WTC11 (cell line): ENCODE results near the gene CENPF. TPM values are rescaled to one million over a fixed set of nuclear protein-coding genes. Genes with fewer than 3 reads are reported as not detected.

Experiments
- ATAC-seq: fragments of 200-7000 bp; cut with Tn5 transposase; 2 replicates; pipeline ENCODE4 v1.10.0; 2021; ENCODE audit warnings: mild to moderate bottlenecking, moderate library complexity
- CTCF ChIA-PET: fragments of 300-600 bp; sonication (Branson Sonifier 250); formaldehyde crosslinking; loops from one replicate; lab custom pipeline; 2021; ENCODE audit warnings: antibody characterized with exemption; lab: Charles Lee
- POLR2A ChIA-PET: fragments of 350-600 bp; sonication (Branson Sonifier 250); formaldehyde crosslinking; loops from one replicate; lab custom pipeline; 2021; ENCODE audit warnings: antibody characterized with exemption; lab: Charles Lee
- DNase-seq: peaks from one replicate; pipeline ENCODE4 v3.0.0; 2021; ENCODE audit warnings: low spot score
- H3K27ac Mint-ChIP-seq: 2 replicates; pipeline ENCODE4 v1.8.0; 2021; ENCODE audit warnings: mixed read lengths
- H3K27me3 Mint-ChIP-seq: 2 replicates; pipeline ENCODE4 v1.8.0; 2021; ENCODE audit warnings: low read depth, mild to moderate bottlenecking, moderate library complexity, mixed read lengths
- H3K36me3 Mint-ChIP-seq: 2 replicates; pipeline ENCODE4 v1.8.0; 2021; ENCODE audit warnings: mixed read lengths
- H3K4me1 Mint-ChIP-seq: 2 replicates; pipeline ENCODE4 v1.8.0; 2022; ENCODE audit warnings: mixed read lengths
- H3K4me3 Mint-ChIP-seq: 2 replicates; pipeline ENCODE4 v1.8.0; 2021; ENCODE audit warnings: mild to moderate bottlenecking, moderate library complexity, mixed read lengths
- H3K9me3 Mint-ChIP-seq: 2 replicates; pipeline ENCODE4 v1.8.0; 2021; ENCODE audit warnings: mixed read lengths
- CREM ChIP-seq: sonication (generic); formaldehyde crosslinking; IDR thresholded peaks from 2 replicates; pipeline ENCODE4 v1.8.1; 2022; ENCODE audit warnings: mild to moderate bottlenecking, missing genetic modification reagents, moderate library complexity
- ETV6 ChIP-seq: sonication (generic); formaldehyde crosslinking; IDR thresholded peaks from 2 replicates; pipeline ENCODE4 v1.8.1; 2022; ENCODE audit warnings: mild to moderate bottlenecking, missing genetic modification reagents
- FOXP1 ChIP-seq: sonication (generic); formaldehyde crosslinking; IDR thresholded peaks from 2 replicates; pipeline ENCODE4 v1.8.0; 2022; ENCODE audit warnings: missing genetic modification reagents, mild to moderate bottlenecking, moderate library complexity, borderline replicate concordance
- GABPB1 ChIP-seq: sonication (generic); formaldehyde crosslinking; IDR thresholded peaks from 2 replicates; pipeline ENCODE4 v1.8.1; 2023; ENCODE audit warnings: mild to moderate bottlenecking, missing genetic modification reagents
- GRHL2 ChIP-seq: fragments of 250-450 bp; sonication (Bioruptor Pico); IDR thresholded peaks from 2 replicates; pipeline ENCODE4 v1.8.0; 2022; ENCODE audit warnings: mild to moderate bottlenecking, moderate library complexity; ENCODE audit not compliant: insufficient replicate concordance, severe bottlenecking
- IRF2 ChIP-seq: sonication (generic); formaldehyde crosslinking; IDR thresholded peaks from 2 replicates; pipeline ENCODE4 v1.8.0; 2022; ENCODE audit warnings: low read depth, missing genetic modification reagents, borderline replicate concordance
- MXD4 ChIP-seq: fragments of 250-450 bp; sonication (Bioruptor Pico); IDR thresholded peaks from 2 replicates; pipeline ENCODE4 v1.8.0; 2021; ENCODE audit warnings: mild to moderate bottlenecking, moderate library complexity, borderline replicate concordance
- MYBL2 ChIP-seq: sonication (generic); formaldehyde crosslinking; IDR thresholded peaks from 2 replicates; pipeline ENCODE4 v1.8.1; 2023; ENCODE audit warnings: mild to moderate bottlenecking, moderate library complexity, missing genetic modification reagents
- NFE2L1 ChIP-seq: sonication (generic); formaldehyde crosslinking; IDR thresholded peaks from 2 replicates; pipeline ENCODE4 v1.8.1; 2023; ENCODE audit warnings: missing genetic modification reagents
- NR3C1 ChIP-seq: sonication (generic); formaldehyde crosslinking; conservative IDR thresholded peaks from 2 replicates; pipeline ENCODE4 v1.8.1; 2023; ENCODE audit warnings: low read depth, mild to moderate bottlenecking, missing genetic modification reagents
- SMAD3 ChIP-seq: sonication (generic); formaldehyde crosslinking; IDR thresholded peaks from 2 replicates; pipeline ENCODE4 v1.8.0; 2022; ENCODE audit warnings: missing genetic modification reagents, mild to moderate bottlenecking, borderline replicate concordance
- SP1 ChIP-seq: sonication (generic); formaldehyde crosslinking; conservative IDR thresholded peaks from 2 replicates; pipeline ENCODE4 v1.8.1; 2022; ENCODE audit warnings: missing genetic modification reagents
- ZNF232 ChIP-seq: sonication (generic); formaldehyde crosslinking; IDR thresholded peaks from 2 replicates; pipeline ENCODE4 v1.8.0; 2022; ENCODE audit warnings: mild to moderate bottlenecking, missing genetic modification reagents
- ZNF317 ChIP-seq: sonication (generic); formaldehyde crosslinking; IDR thresholded peaks from 2 replicates; pipeline ENCODE4 v1.8.1; 2023; ENCODE audit warnings: low read depth, mild to moderate bottlenecking, moderate library complexity, missing genetic modification reagents, borderline replicate concordance
- total RNA-seq: library from RNA; stranded (reverse); gene quantifications from 3 replicates; pipeline ENCODE4 v1.2.3, GENCODE V29; 2021
- TF ChIP-seq, protein P1 (sequence below): sonication (generic); formaldehyde crosslinking; IDR thresholded peaks from 2 replicates; pipeline ENCODE4 v1.8.0; 2022; ENCODE audit warnings: missing genetic modification reagents
- TF ChIP-seq, protein P2 (sequence below): sonication (generic); formaldehyde crosslinking; IDR thresholded peaks from 2 replicates; pipeline ENCODE4 v1.8.0; 2023; ENCODE audit warnings: mild to moderate bottlenecking, missing genetic modification reagents
- TF ChIP-seq, protein P3 (sequence below): sonication (generic); formaldehyde crosslinking; IDR thresholded peaks from 2 replicates; pipeline ENCODE4 v1.8.0; 2022; ENCODE audit warnings: mild to moderate bottlenecking, missing genetic modification reagents
- TF ChIP-seq, protein P4 (sequence below): sonication (generic); formaldehyde crosslinking; IDR thresholded peaks from 2 replicates; pipeline ENCODE4 v1.8.1; 2023; ENCODE audit warnings: mild to moderate bottlenecking, missing genetic modification reagents, moderate library complexity
- TF ChIP-seq, protein P5 (sequence below): sonication (generic); formaldehyde crosslinking; IDR thresholded peaks from 2 replicates; pipeline ENCODE4 v1.8.1; 2023; ENCODE audit warnings: mild to moderate bottlenecking, missing genetic modification reagents, borderline replicate concordance
- TF ChIP-seq, protein P6 (sequence below): fragments of 250-450 bp; sonication (Bioruptor Pico); IDR thresholded peaks from 2 replicates; pipeline ENCODE4 v1.8.0; 2021; ENCODE audit warnings: mild to moderate bottlenecking

CENPF gene
- total RNA-seq, 1 experiment from 2014 or later = 166 TPM

DNA sequence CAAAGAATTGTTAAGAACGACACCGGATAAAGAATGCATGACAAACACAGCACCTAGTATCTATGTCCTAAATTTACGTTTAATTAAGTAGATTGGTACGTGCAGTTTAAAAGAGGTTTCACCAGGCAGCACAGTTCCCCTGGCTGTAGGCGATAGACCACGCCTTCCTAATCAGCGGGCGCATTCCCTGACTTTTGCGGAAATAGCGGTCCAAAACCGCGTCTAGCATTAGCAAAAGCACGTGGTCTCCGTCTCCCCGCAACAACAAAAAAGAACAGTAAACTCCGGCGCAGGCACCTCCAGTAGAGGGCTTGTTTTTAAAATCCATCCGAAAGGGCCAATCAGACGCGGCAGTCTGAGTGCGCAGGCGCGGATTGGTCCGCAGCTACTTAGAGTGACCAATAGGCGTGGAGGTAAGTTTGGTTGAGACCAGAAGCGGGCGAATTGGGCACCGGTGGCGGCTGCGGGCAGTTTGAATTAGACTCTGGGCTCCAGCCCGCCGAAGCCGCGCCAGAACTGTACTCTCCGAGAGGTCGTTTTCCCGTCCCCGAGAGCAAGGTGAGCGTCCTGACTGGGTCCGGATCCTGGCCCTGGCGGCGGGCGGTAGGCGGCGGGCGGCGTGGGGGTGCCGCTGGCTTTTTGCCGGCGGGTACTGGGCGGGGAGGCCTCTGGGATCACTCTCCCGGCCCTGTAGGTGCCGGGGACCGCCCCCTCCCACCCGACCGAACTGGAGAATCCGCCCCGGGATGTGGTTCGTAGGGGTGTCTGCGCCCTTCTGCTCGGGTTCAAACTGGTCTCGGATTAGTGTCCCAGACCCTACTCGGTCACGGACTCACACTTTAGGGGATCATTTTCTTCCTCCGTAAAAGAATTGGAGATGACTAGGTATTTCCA, at the start of gene CENPF (continued):
- TF ChIP-seq, protein P1, sequence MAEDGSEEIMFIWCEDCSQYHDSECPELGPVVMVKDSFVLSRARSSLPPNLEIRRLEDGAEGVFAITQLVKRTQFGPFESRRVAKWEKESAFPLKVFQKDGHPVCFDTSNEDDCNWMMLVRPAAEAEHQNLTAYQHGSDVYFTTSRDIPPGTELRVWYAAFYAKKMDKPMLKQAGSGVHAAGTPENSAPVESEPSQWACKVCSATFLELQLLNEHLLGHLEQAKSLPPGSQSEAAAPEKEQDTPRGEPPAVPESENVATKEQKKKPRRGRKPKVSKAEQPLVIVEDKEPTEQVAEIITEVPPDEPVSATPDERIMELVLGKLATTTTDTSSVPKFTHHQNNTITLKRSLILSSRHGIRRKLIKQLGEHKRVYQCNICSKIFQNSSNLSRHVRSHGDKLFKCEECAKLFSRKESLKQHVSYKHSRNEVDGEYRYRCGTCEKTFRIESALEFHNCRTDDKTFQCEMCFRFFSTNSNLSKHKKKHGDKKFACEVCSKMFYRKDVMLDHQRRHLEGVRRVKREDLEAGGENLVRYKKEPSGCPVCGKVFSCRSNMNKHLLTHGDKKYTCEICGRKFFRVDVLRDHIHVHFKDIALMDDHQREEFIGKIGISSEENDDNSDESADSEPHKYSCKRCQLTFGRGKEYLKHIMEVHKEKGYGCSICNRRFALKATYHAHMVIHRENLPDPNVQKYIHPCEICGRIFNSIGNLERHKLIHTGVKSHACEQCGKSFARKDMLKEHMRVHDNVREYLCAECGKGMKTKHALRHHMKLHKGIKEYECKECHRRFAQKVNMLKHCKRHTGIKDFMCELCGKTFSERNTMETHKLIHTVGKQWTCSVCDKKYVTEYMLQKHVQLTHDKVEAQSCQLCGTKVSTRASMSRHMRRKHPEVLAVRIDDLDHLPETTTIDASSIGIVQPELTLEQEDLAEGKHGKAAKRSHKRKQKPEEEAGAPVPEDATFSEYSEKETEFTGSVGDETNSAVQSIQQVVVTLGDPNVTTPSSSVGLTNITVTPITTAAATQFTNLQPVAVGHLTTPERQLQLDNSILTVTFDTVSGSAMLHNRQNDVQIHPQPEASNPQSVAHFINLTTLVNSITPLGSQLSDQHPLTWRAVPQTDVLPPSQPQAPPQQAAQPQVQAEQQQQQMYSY (CRISPR knock-in tag) = no peak
- peak; percentile 66; the same call in 1 of the 2 replicates for TF ChIP-seq FOXP1 (CRISPR knock-in tag)
- peak; percentile 52 for TF ChIP-seq ZNF317 (CRISPR knock-in tag)
- TF ChIP-seq MXD4 (CRISPR knock-in tag) = no peak
- peak; percentile 82; the same call in 1 of the 2 replicates for TF ChIP-seq ZNF232 (CRISPR knock-in tag)
- TF ChIP-seq SMAD3 (CRISPR knock-in tag) = no peak
- TF ChIP-seq NFE2L1 (CRISPR knock-in tag) = no peak
- peak; percentile 65; the same call in 1 of the 2 replicates for TF ChIP-seq ETV6
- peak; percentile 41 for TF ChIP-seq SP1 (CRISPR knock-in tag)
- TF ChIP-seq MYBL2 (CRISPR knock-in tag) = peak; percentile 100
- TF ChIP-seq CREM = peak; percentile 75; the same call in 1 of the 2 replicates
- TF ChIP-seq, protein P2, sequence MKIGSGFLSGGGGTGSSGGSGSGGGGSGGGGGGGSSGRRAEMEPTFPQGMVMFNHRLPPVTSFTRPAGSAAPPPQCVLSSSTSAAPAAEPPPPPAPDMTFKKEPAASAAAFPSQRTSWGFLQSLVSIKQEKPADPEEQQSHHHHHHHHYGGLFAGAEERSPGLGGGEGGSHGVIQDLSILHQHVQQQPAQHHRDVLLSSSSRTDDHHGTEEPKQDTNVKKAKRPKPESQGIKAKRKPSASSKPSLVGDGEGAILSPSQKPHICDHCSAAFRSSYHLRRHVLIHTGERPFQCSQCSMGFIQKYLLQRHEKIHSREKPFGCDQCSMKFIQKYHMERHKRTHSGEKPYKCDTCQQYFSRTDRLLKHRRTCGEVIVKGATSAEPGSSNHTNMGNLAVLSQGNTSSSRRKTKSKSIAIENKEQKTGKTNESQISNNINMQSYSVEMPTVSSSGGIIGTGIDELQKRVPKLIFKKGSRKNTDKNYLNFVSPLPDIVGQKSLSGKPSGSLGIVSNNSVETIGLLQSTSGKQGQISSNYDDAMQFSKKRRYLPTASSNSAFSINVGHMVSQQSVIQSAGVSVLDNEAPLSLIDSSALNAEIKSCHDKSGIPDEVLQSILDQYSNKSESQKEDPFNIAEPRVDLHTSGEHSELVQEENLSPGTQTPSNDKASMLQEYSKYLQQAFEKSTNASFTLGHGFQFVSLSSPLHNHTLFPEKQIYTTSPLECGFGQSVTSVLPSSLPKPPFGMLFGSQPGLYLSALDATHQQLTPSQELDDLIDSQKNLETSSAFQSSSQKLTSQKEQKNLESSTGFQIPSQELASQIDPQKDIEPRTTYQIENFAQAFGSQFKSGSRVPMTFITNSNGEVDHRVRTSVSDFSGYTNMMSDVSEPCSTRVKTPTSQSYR (CRISPR knock-in tag) = peak; percentile 8; the same call in 1 of the 2 replicates
- TF ChIP-seq, protein P3, sequence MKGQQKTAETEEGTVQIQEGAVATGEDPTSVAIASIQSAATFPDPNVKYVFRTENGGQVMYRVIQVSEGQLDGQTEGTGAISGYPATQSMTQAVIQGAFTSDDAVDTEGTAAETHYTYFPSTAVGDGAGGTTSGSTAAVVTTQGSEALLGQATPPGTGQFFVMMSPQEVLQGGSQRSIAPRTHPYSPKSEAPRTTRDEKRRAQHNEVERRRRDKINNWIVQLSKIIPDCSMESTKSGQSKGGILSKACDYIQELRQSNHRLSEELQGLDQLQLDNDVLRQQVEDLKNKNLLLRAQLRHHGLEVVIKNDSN (CRISPR knock-in tag) = peak; percentile 87

DNA sequence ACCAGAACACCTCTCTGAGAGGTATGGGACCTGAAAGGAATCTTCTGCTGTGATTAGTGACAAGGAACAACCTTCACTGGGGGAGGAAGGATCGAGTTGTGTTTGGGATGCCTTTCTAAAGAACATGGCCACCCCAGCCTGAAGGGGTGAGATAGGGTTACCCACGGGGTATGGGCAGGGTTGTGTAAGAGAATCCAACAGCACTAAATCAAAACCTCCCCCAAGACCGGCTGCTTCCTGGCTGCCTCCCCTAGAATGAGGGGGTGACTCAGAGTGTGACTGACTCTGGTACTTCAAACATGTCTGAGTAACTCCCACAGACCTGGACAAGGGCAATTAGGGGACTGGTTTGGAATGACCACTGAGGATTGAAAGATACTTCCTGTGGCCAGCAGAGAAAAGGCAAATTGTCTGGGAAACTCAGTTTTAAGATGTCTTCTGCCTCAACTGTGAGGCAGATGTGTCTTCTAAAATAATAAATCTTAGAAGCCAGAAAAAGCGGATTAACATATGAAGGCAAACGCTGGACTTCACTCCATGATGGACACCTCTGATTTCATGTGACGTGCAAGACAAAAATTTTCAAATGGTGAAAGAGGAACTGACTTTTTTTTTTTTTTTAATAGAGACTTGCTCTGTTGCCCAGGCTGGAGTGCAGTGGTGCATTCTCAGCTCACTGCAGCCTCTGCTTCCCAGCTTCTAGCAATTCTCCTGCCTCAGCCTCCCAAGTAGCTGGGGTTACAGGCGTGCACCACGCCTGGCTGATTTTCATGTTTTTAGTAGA, 44.9 kb upstream of the CENPF start:
- Mint-ChIP-seq H3K36me3 (no peaks in the 10 kb centered on the region), H3K27me3 (no peaks in the 10 kb centered on the region), H3K27ac (no peak overlapping the region), H3K9me3 (no peaks in the 10 kb centered on the region), H3K4me1 (peaks cover 13% of the 10 kb centered on the region), H3K4me3 (no peak overlapping the region)
- DNase-seq = no peak
- no peak for ATAC-seq
- POLR2A ChIA-PET = no interaction called here
- CTCF ChIA-PET = no interaction called here
- TF ChIP-seq GRHL2 = no peak
- TF ChIP-seq IRF2 (CRISPR knock-in tag) = no peak
- TF ChIP-seq, protein P4, sequence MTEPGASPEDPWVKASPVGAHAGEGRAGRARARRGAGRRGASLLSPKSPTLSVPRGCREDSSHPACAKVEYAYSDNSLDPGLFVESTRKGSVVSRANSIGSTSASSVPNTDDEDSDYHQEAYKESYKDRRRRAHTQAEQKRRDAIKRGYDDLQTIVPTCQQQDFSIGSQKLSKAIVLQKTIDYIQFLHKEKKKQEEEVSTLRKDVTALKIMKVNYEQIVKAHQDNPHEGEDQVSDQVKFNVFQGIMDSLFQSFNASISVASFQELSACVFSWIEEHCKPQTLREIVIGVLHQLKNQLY (CRISPR knock-in tag) = no peak
- TF ChIP-seq GABPB1 (CRISPR knock-in tag) = no peak
- TF ChIP-seq ZNF317 (CRISPR knock-in tag) = no peak
- TF ChIP-seq, protein P5, sequence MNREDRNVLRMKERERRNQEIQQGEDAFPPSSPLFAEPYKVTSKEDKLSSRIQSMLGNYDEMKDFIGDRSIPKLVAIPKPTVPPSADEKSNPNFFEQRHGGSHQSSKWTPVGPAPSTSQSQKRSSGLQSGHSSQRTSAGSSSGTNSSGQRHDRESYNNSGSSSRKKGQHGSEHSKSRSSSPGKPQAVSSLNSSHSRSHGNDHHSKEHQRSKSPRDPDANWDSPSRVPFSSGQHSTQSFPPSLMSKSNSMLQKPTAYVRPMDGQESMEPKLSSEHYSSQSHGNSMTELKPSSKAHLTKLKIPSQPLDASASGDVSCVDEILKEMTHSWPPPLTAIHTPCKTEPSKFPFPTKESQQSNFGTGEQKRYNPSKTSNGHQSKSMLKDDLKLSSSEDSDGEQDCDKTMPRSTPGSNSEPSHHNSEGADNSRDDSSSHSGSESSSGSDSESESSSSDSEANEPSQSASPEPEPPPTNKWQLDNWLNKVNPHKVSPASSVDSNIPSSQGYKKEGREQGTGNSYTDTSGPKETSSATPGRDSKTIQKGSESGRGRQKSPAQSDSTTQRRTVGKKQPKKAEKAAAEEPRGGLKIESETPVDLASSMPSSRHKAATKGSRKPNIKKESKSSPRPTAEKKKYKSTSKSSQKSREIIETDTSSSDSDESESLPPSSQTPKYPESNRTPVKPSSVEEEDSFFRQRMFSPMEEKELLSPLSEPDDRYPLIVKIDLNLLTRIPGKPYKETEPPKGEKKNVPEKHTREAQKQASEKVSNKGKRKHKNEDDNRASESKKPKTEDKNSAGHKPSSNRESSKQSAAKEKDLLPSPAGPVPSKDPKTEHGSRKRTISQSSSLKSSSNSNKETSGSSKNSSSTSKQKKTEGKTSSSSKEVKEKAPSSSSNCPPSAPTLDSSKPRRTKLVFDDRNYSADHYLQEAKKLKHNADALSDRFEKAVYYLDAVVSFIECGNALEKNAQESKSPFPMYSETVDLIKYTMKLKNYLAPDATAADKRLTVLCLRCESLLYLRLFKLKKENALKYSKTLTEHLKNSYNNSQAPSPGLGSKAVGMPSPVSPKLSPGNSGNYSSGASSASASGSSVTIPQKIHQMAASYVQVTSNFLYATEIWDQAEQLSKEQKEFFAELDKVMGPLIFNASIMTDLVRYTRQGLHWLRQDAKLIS (CRISPR knock-in tag) = no peak
- TF ChIP-seq, protein P6, sequence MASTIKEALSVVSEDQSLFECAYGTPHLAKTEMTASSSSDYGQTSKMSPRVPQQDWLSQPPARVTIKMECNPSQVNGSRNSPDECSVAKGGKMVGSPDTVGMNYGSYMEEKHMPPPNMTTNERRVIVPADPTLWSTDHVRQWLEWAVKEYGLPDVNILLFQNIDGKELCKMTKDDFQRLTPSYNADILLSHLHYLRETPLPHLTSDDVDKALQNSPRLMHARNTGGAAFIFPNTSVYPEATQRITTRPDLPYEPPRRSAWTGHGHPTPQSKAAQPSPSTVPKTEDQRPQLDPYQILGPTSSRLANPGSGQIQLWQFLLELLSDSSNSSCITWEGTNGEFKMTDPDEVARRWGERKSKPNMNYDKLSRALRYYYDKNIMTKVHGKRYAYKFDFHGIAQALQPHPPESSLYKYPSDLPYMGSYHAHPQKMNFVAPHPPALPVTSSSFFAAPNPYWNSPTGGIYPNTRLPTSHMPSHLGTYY (CRISPR knock-in tag) = no peak
- no peak for TF ChIP-seq NR3C1 (CRISPR knock-in tag)
